Endothelial cell of umbilical vein (primary cell): ENCODE data around the gene CECR2. TPM values are rescaled to one million over a fixed set of nuclear protein-coding genes. Genes with fewer than 3 reads are reported as not detected.

Experiments used
- BruUV-seq: library from RNA; stranded (reverse); fragments of 400-500 nt; replicated peaks from 2 replicates; lab custom pipeline; 2021; lab: Mats Ljungman, UMichigan
- CTCF ChIA-PET: fragments of 300-600, 350-600 bp; sonication (Branson Sonifier 250); formaldehyde crosslinking; loops from one replicate; lab custom pipeline; 2021; ENCODE audit warnings: antibody characterized with exemption, inconsistent platforms; lab: Charles Lee
- POLR2A ChIA-PET: fragments of 300-600, 350-600 bp; sonication (Branson Sonifier 250); formaldehyde crosslinking; loops from one replicate; lab custom pipeline; 2021; ENCODE audit warnings: antibody characterized with exemption, inconsistent platforms; lab: Charles Lee
- DNase-seq: peaks from one replicate; pipeline ENCODE4 v3.0.0-alpha.2; 2011; ENCODE audit warnings: low read depth, low spot score
- FAIRE-seq: peaks from 2 replicates; lab custom pipeline; 2011; peaks lifted over from hg19 to GRCh38; lab: Jason Lieb, UNC
- H2AFZ ChIP-seq: 2 replicates; pipeline ENCODE4 v1.6.0; 2012; ENCODE audit warnings: low read depth, low read length, control low read depth, inconsistent platforms
- H3K27ac ChIP-seq: 2 replicates; pipeline ENCODE4 v1.5.1; 2011; ENCODE audit warnings: low read depth, mild to moderate bottlenecking, control low read depth, low read length, moderate library complexity; ENCODE audit not compliant: insufficient read depth
- H3K27me3 ChIP-seq, 2 experiments: 2 replicates each; pipeline versions ENCODE4 v1.6.0 to v1.6.1; 2011; ENCODE audit warnings: low read length in 2 of 2, mixed read lengths in 1 of 2; ENCODE audit not compliant: control insufficient read depth in 2 of 2, insufficient read depth in 2 of 2
- H3K36me3 ChIP-seq, 2 experiments: 2 replicates in 1 of 2; 3 replicates in 1 of 2; pipeline ENCODE4 v1.5.1; 2011; ENCODE audit warnings: low read length in 2 of 2, mild to moderate bottlenecking in 1 of 2, moderate library complexity in 1 of 2; ENCODE audit not compliant: control insufficient read depth in 2 of 2, insufficient read depth in 2 of 2; ENCODE audit errors: extremely low read depth in 1 of 2
- H3K4me1 ChIP-seq: 3 replicates; pipeline ENCODE4 v1.5.1; 2011; ENCODE audit warnings: mild to moderate bottlenecking, low read length; ENCODE audit not compliant: control insufficient read depth, insufficient read depth; ENCODE audit errors: extremely low read depth
- H3K4me2 ChIP-seq: 2 replicates; pipeline ENCODE4 v1.6.1; 2011; ENCODE audit warnings: low read length, control low read depth, mixed read lengths; ENCODE audit not compliant: insufficient read depth
- H3K4me3 ChIP-seq, 3 experiments: fragments of 200-600 bp in 1 of 3; sonication (generic), shearing (Covaris generic) in 1 of 3; replicated peaks in 1 of 3; 2 replicates each; pipeline ENCODE4 v1.5.1; 2011 to 2016; ENCODE audit warnings: control low read depth in 3 of 3, low read length in 3 of 3, mild to moderate bottlenecking in 2 of 3, inconsistent platforms in 1 of 3, low read depth in 1 of 3, moderate library complexity in 1 of 3; ENCODE audit not compliant: insufficient read depth in 1 of 3
- H3K79me2 ChIP-seq: 2 replicates; pipeline ENCODE4 v1.6.0; 2012; ENCODE audit warnings: low read length, inconsistent platforms; ENCODE audit not compliant: control insufficient read depth, insufficient read depth
- H3K9ac ChIP-seq: replicated peaks from 2 replicates; pipeline ENCODE3; 2011; ENCODE audit warnings: low read length, control low read depth; ENCODE audit not compliant: insufficient read depth; ENCODE audit errors: extremely low read depth
- H3K9me1 ChIP-seq: replicated peaks from 3 replicates; pipeline ENCODE4 v1.6.0; 2011; ENCODE audit warnings: mild to moderate bottlenecking, low read length; ENCODE audit not compliant: control insufficient read depth, insufficient read depth; ENCODE audit errors: extremely low read depth
- H3K9me3 ChIP-seq: replicated peaks from 2 replicates; pipeline ENCODE4 v1.5.1; 2012; ENCODE audit warnings: low read length, inconsistent platforms; ENCODE audit not compliant: control insufficient read depth, insufficient read depth
- H4K20me1 ChIP-seq: replicated peaks from 2 replicates; pipeline ENCODE3; 2011; ENCODE audit warnings: mild to moderate bottlenecking, low read length; ENCODE audit not compliant: control insufficient read depth, insufficient read depth; ENCODE audit errors: extremely low read depth
- EZH2 ChIP-seq: IDR thresholded peaks from 2 replicates; pipeline ENCODE4 v1.6.1; 2012; ENCODE audit warnings: borderline replicate concordance, low read depth, mild to moderate bottlenecking, moderate library complexity, low read length, inconsistent platforms; ENCODE audit not compliant: severe bottlenecking
- FOS ChIP-seq: IDR thresholded peaks from 2 replicates; pipeline ENCODE4 v1.6.1; 2011; ENCODE audit warnings: mild to moderate bottlenecking, low read length, moderate library complexity, borderline replicate concordance; ENCODE audit not compliant: insufficient read depth
- JUN ChIP-seq: IDR thresholded peaks from 2 replicates; pipeline ENCODE4 v1.6.1; 2011; ENCODE audit warnings: borderline replicate concordance, low read depth; ENCODE audit not compliant: insufficient read length, insufficient read depth
- POLR2A ChIP-seq: IDR thresholded peaks from 2 replicates; pipeline ENCODE4 v1.6.1; 2012; ENCODE audit warnings: low read depth, mild to moderate bottlenecking, control low read depth, low read length
- dilution Hi-C: fragments of 300-500 bp; cut with MboI; formaldehyde crosslinking; loops from one replicate; pipeline ENCODE4 v1.15.0; 2019; ENCODE audit warnings: low sequenced_read_pairs; ENCODE audit not compliant: extremely low pct_ligation_motif_present
- intact Hi-C: fragments of 100-400 bp; cut with micrococcal nuclease; formaldehyde crosslinking; loops from one replicate; pipeline ENCODE4 v1.10.0; 2022
- polyA plus RNA-seq, 4 experiments: library from polyadenylated mRNA; depleted of rRNA in 3 of 4; stranded (reverse) in 3 of 4; unstranded in 1 of 4; fragments of >200 nt; gene quantifications; 2 replicates each; pipeline versions ENCODE4 v1.2.1 to v1.2.3, GENCODE V29; 2011 to 2012; ENCODE audit warnings: missing spikeins in 1 of 4
- total RNA-seq: library from RNA; stranded (reverse); gene quantifications from 2 replicates; pipeline ENCODE4 v1.2.3, GENCODE V29; 2021

The CECR2 gene
- total and polyA plus RNA-seq, 2 donors (not counting 3 experiments of a cell fraction or from before 2014, with no cell fraction given): 0.01 TPM; not detected in 1

- FAIRE-seq: no peak
- Histone ChIP-seq H3K4me1 (no peaks in the 10 kb centered on the region), H2AFZ (no peak overlapping the region), H3K27me3 (peaks cover 0 to 7% of the 10 kb centered on the region in 2 experiments), H3K79me2 (no peaks in the 10 kb centered on the region), H3K4me2 (no peak overlapping the region), H3K27ac (no peak overlapping the region), H4K20me1 (no peaks in the 10 kb centered on the region), H3K36me3 (no peaks in the 10 kb centered on the region), H3K9ac (no peak overlapping the region), H3K9me1 (no peaks in the 10 kb centered on the region), H3K9me3 (no peaks in the 10 kb centered on the region), H3K4me3 (no peak overlapping the region)
- ChIA-PET POLR2A (no interaction called here), CTCF (interaction anchor here (1.1 to 1.6 kb wide), 2 partner anchors 24 to 259 kb away, joined by 4 to 5 read pairs; no protein-coding TSS in a partner anchor)
- no peak for DNase-seq
- TF ChIP-seq POLR2A (no peak), EZH2 (no peak)
- intact Hi-C loops: no loop called here
- BruUV-seq: no TSS peak
- dilution Hi-C loops: no loop called here
Measured at GRCh38 chr22:17430412-17430811, 61.2 kb downstream of the CECR2 start.

DNA sequence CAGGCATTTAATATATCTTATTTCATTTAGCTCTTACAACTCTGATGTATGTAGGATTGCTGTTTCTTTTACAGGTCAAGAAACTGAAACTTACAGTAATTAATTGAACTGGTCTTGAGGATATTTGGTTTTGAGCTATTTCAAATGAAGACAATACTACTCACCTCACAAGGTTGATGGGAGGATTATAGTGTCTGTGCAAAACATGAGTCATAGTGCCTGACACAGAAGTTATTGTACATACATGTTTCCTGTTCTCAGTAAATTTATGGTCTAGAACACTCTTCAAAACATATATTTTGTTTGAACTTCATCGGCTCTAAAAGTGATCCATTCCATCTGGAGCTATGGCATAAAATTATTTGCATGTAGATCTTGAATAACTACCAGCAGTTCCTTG is 61.9 kb downstream of the CECR2 start:
- no peaks in the 10 kb centered on the region for H3K9me1 ChIP-seq
- no peak overlapping the region for H3K4me2 ChIP-seq
- no peaks in the 10 kb centered on the region for H3K79me2 ChIP-seq
- FAIRE-seq: peak; percentile 35
- DNase-seq: no peak
- no peak overlapping the region for H3K9ac ChIP-seq
- no peak overlapping the region for H3K27ac ChIP-seq
- H3K4me3 ChIP-seq: no peak overlapping the region
- POLR2A ChIA-PET: no interaction called here
- no peaks in the 10 kb centered on the region for H4K20me1 ChIP-seq
- dilution Hi-C loops: no loop called here
- H3K9me3 ChIP-seq: no peaks in the 10 kb centered on the region
- H2AFZ ChIP-seq: no peak overlapping the region
- CTCF ChIA-PET: interaction anchor here (1.1 to 1.6 kb wide), 2 partner anchors 24 to 260 kb away, joined by 4 to 5 read pairs; no protein-coding TSS in a partner anchor
- peaks cover 0 to 7% of the 10 kb centered on the region in 2 experiments for H3K27me3 ChIP-seq
- no peaks in the 10 kb centered on the region for H3K36me3 ChIP-seq
- H3K4me1 ChIP-seq: no peaks in the 10 kb centered on the region
- TF ChIP-seq FOS (peak; percentile 36), JUN (no peak)
- intact Hi-C loops: no loop called here
- no TSS peak for BruUV-seq
